Activated naive CD8-positive, alpha-beta T cell (primary cell): ENCODE data around the gene CNOT4.
"Not testable (repeated sequence)": the region's sequence is repeated elsewhere in the genome, so short reads cannot be mapped to it uniquely, and the experiment has no call there.

Source experiments
- H3K27ac Mint-ChIP-seq: one replicate; pipeline ENCODE4 v1.8.0; 2021; ENCODE audit warnings: mixed read lengths
- H3K27me3 Mint-ChIP-seq: one replicate; pipeline ENCODE4 v1.8.0; 2021; ENCODE audit warnings: mixed read lengths
- H3K36me3 Mint-ChIP-seq: one replicate; pipeline ENCODE4 v1.8.0; 2021; ENCODE audit warnings: mixed read lengths
- H3K4me1 Mint-ChIP-seq: one replicate; pipeline ENCODE4 v1.8.0; 2021; ENCODE audit warnings: low read depth, mixed read lengths
- H3K4me3 Mint-ChIP-seq: one replicate; pipeline ENCODE4 v1.8.0; 2021; ENCODE audit warnings: mild to moderate bottlenecking, mixed read lengths
- H3K9me3 Mint-ChIP-seq: one replicate; pipeline ENCODE4 v1.8.0; 2021; ENCODE audit warnings: low read depth, mixed read lengths

Gene CNOT4

DNA sequence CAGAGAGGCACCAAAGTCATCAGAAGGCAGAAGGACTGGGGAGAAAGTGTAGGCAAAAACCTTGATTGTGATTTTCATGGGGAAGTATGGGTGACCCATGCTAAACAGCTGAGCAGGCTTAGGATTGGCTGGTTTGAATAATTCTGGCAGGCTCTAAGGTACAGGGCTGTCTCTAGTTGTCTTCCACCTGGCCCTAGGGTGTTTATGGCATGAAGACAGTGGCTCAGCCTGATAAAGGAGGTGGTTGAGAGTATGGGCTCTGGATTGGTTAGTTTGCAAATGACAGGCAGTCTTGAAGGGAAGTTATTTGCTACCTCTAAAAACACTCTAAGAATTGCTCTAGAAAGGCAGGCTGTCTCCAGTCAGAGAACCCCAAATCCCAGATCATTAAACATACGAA lies 176.0 kb downstream of the CNOT4 start:
- Mint-ChIP-seq H3K36me3 (peaks cover 7% of the 10 kb centered on the region), H3K27ac (no peak overlapping the region)

GRCh38 chr7:135333200-135333599 lies 176.7 kb downstream of the CNOT4 start:
- no peaks in the 10 kb centered on the region for H3K27me3 Mint-ChIP-seq
- H3K9me3 Mint-ChIP-seq, result no peaks in the 10 kb centered on the region
- no peaks in the 10 kb centered on the region for H3K4me1 Mint-ChIP-seq
- H3K27ac Mint-ChIP-seq, result no peak overlapping the region
- H3K36me3 Mint-ChIP-seq, result peaks cover 7% of the 10 kb centered on the region
- no peak overlapping the region for H3K4me3 Mint-ChIP-seq

More for the DNA sequence above, 176.0 kb downstream of the CNOT4 start:
- no peak overlapping the region for H3K4me3 Mint-ChIP-seq
- no peaks in the 10 kb centered on the region for H3K9me3 Mint-ChIP-seq
- no peaks in the 10 kb centered on the region for H3K4me1 Mint-ChIP-seq
- no peaks in the 10 kb centered on the region for H3K27me3 Mint-ChIP-seq

DNA sequence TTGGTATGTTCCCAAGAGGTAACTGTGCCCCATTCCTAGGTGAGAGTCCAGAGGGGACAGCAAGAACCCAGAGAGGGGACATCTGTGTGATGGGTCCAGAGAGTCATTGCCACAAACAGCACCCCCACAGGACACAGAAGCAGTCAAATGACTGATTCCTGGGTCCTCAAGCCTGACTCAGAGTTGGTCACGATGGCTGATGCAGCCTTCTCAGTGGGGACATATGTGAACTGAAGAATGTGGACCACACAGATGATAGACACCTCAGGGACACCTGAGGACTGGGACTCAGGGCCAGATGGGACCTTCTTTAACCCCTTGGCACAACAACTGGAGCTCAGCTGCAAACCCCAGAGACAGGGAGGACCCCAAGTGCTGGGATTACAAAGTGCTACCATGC lies 179.8 kb downstream of the CNOT4 start:
- Mint-ChIP-seq H3K4me3 (no peak overlapping the region), H3K36me3 (peaks cover 7% of the 10 kb centered on the region), H3K4me1 (no peaks in the 10 kb centered on the region), H3K9me3 (no peaks in the 10 kb centered on the region), H3K27me3 (no peaks in the 10 kb centered on the region), H3K27ac (no peak overlapping the region)

GRCh38 chr7:135328526-135328925 lies 181.4 kb downstream of the CNOT4 start:
- Mint-ChIP-seq H3K27ac (no peak overlapping the region), H3K9me3 (peaks cover 9% of the 10 kb centered on the region), H3K27me3 (no peaks in the 10 kb centered on the region), H3K4me3 (no peak overlapping the region), H3K4me1 (no peaks in the 10 kb centered on the region), H3K36me3 (peaks cover 8% of the 10 kb centered on the region)

DNA sequence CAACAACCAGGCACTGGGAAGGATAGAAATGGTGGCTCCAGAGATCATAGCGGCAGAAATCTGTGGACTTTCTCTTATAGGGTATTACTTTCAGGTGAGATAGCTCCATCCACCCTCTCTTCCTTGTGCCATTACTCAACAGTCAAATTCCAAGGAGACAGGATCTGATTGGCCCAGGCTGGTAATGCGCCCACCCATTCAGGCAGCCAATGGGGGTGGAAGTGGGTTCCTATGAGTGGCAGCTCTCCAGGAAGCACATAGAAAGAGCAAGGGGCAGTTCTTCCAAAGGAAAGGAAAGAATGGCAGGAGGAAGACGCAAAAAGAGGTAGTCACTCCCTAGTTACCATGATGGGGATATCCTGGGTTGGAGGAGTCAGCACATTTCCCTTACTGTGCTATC lies 181.8 kb downstream of the CNOT4 start:
- H3K27me3 Mint-ChIP-seq, result no peaks in the 10 kb centered on the region
- peaks cover 10% of the 10 kb centered on the region for H3K36me3 Mint-ChIP-seq
- H3K9me3 Mint-ChIP-seq, result peaks cover 13% of the 10 kb centered on the region
- H3K4me3 Mint-ChIP-seq, result no peak overlapping the region
- H3K4me1 Mint-ChIP-seq, result no peaks in the 10 kb centered on the region
- H3K27ac Mint-ChIP-seq, result no peak overlapping the region

DNA sequence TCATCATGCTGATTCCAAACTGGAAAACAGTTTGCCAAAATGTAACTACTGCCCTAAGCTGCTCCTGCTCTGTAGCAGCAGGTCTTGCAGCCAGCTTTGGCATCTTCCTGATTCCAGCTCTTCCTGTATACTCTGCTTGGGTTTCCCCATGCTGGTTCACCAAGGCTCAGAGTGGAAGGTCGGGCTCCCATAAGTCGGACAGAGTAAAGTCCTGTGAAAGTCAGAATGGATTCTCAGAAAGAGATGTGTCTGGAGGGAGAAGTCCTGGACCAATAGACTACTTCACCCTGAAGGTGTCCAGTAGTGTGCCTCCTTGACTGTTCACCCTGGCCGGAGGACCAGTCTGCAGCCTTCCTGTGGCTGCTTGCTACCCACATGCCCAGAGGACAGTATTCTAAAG lies 182.4 kb downstream of the CNOT4 start:
- H3K27me3 Mint-ChIP-seq, result no peaks in the 10 kb centered on the region
- H3K4me3 Mint-ChIP-seq, result no peak overlapping the region
- H3K9me3 Mint-ChIP-seq, result peaks cover 15% of the 10 kb centered on the region
- H3K36me3 Mint-ChIP-seq, result peaks cover 12% of the 10 kb centered on the region
- no peaks in the 10 kb centered on the region for H3K4me1 Mint-ChIP-seq
- H3K27ac Mint-ChIP-seq, result no peak overlapping the region

DNA sequence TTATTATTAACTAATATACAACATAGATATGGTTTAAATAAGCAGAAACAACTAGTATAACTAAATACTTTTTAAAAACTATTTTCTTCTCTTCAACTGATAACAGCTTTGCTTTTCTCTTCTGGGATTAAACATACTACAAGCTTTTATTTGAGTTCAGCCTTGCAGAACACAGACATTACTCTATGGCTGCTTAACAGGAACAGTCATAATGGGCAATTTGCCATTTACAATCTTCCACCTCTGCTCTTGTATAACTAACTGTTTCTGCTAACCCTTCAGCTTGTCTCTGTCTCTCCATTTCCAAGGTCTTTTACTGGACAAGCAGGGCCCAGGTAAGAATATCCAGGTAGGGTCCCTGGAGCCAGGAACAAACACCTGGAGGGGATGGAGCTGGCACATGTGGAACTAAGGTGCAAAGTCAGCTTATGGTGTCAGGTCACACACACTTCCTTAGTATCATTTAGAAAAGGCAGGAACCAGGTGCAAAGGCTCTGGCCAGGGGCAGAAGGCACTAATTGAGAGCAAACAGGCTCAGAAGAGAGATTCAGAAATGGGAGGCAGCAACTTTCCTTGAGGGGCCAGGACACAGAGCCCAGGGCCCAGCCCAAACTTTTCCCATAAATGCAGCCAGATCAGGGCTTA lies 183.1 kb downstream of the CNOT4 start:
- no peak overlapping the region for H3K27ac Mint-ChIP-seq
- H3K36me3 Mint-ChIP-seq, result peaks cover 12% of the 10 kb centered on the region
- no peak overlapping the region for H3K4me3 Mint-ChIP-seq
- H3K9me3 Mint-ChIP-seq, result peaks cover 15% of the 10 kb centered on the region
- H3K27me3 Mint-ChIP-seq, result no peaks in the 10 kb centered on the region
- H3K4me1 Mint-ChIP-seq, result no peaks in the 10 kb centered on the region

DNA sequence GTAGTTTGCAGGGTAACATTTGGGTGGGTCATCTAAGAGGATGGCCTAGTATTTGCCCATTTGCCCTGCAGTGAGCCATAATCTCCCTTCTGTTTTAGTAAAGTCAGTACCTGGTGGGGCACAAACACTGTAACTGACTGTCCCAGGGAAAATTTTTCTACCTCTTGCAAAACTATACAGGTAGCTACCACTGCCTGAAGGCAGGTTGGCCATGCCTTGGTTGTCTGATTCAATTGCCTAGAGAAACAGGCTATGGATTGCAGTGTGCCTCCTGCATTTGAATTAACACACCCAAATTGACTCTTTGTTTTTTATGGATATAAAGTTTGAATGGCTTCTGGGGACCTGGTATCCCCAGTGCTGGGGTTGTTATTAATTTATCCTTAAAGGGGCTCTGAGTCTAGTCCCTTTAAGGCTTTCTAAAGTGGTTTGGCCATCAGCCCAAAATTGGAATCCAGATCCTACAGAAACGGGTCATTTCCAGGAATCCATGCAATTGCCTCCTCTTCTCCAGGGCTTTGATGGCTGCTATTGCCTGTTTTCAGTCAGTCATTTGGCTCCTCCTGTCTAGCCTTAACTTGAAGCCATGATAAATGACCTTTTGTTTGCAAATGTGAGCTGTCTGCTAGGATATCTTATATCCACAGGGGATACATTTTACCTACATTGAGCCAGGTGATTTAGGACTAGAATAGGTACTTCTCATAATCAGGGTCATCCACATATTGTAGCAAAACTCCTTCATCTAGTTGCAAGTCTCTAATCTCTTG lies 187.1 kb downstream of the CNOT4 start:
- Mint-ChIP-seq H3K9me3 (peaks cover 15% of the 10 kb centered on the region), H3K27me3 (no peaks in the 10 kb centered on the region), H3K4me1 (no peaks in the 10 kb centered on the region), H3K27ac (no peak overlapping the region), H3K4me3 (no peak overlapping the region), H3K36me3 (peaks cover 5% of the 10 kb centered on the region)

DNA sequence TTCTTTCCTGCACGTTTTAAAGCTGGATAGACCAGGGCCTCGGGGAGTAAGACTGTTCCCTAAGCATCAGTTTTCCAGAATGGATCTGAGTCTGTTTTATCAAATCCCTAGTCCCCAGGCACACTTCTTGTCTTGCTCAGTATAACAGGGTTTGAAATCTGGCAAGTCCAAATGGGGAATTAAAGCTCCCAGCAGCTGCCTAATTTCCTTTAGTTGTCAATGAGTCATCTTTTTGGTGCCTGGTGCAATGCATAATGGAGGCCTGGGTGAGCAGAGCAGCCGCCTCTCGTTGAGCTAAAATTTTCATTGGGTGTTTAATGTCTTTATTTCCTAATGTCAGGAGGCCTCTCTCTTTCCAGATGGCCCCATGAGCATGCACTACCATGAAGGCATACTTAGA lies 188.3 kb downstream of the CNOT4 start:
- H3K9me3 Mint-ChIP-seq, result peaks cover 15% of the 10 kb centered on the region
- H3K4me3 Mint-ChIP-seq, result no peak overlapping the region
- H3K4me1 Mint-ChIP-seq, result no peaks in the 10 kb centered on the region
- peaks cover 5% of the 10 kb centered on the region for H3K36me3 Mint-ChIP-seq
- no peak overlapping the region for H3K27ac Mint-ChIP-seq
- no peaks in the 10 kb centered on the region for H3K27me3 Mint-ChIP-seq

GRCh38 chr7:135320953-135321352 lies 188.9 kb downstream of the CNOT4 start:
- H3K4me1 Mint-ChIP-seq, H3K4me3 Mint-ChIP-seq, H3K27me3 Mint-ChIP-seq, H3K27ac Mint-ChIP-seq, H3K36me3 Mint-ChIP-seq: not testable (repeated sequence)
- peaks cover 15% of the 10 kb centered on the region for H3K9me3 Mint-ChIP-seq

- peaks cover 5% of the 10 kb centered on the region for H3K36me3 Mint-ChIP-seq
- peaks cover 15% of the 10 kb centered on the region for H3K9me3 Mint-ChIP-seq
- H3K27me3 Mint-ChIP-seq, result no peaks in the 10 kb centered on the region
- H3K27ac Mint-ChIP-seq, result no peak overlapping the region
- H3K4me1 Mint-ChIP-seq, result no peaks in the 10 kb centered on the region
- H3K4me3 Mint-ChIP-seq, result no peak overlapping the region
These were observed 189.6 kb downstream of the CNOT4 start for GRCh38 chr7:135320268-135320667.

DNA sequence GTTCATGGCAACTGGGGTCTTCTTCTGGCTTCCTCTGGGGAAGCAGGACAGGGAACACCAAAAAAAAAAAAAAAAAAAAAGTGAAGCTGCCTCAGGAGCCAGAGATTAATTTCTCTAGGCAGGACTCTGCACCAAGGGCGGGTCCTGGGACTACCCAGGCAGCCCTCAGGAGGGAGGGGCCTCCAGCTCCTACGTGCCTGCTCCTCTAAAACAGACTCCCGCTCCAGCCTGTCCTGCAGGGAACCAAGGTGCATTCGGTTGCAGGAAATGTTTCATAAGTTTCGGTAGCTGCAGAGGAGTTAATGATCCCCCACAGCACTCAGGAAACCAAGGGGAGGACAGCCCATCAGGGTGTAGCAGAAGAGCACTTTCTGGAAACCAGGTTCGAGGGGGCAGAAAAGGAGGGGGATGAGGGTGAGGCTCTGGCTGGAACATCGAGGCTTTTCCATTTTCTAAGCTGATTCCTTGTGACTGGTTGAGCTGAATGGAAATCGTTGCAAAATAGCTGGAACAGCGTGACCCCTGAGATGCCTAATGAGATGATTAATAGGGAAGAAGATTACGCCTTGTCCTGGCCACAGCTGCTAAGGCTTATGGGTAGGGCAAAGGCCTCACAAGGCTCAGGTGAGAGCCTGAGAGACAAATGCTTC lies 192.1 kb downstream of the CNOT4 start:
- H3K4me1 Mint-ChIP-seq, result no peaks in the 10 kb centered on the region
- H3K9me3 Mint-ChIP-seq, result no peaks in the 10 kb centered on the region
- H3K36me3 Mint-ChIP-seq, result no peaks in the 10 kb centered on the region
- H3K27me3 Mint-ChIP-seq, result no peaks in the 10 kb centered on the region
- no peak overlapping the region for H3K4me3 Mint-ChIP-seq
- no peak overlapping the region for H3K27ac Mint-ChIP-seq

- no peaks in the 10 kb centered on the region for H3K27me3 Mint-ChIP-seq
- H3K27ac Mint-ChIP-seq, result no peak overlapping the region
- no peaks in the 10 kb centered on the region for H3K36me3 Mint-ChIP-seq
- no peak overlapping the region for H3K4me3 Mint-ChIP-seq
- H3K4me1 Mint-ChIP-seq, result no peaks in the 10 kb centered on the region
- no peaks in the 10 kb centered on the region for H3K9me3 Mint-ChIP-seq
These were observed 193.1 kb downstream of the CNOT4 start for GRCh38 chr7:135316648-135317313.

DNA sequence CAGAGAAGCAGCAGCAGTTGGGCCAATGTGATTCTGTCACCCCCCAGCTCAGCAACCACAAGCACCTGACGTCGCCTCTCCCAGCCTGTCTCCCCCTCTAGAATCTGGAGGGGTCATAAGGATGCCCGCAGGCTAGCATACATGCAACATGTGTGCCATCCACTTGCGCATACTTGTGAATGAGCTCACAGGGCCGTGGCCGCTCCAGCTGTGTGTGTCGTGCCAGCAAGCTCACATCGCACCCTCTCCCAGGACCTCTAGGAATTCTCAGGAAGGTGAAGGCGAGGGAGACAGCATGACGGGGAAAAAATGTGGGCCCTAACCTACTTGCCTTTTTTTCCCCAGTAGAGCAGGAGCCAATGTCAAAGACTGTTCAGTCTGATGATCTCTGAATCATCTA lies 195.9 kb downstream of the CNOT4 start:
- no peaks in the 10 kb centered on the region for H3K9me3 Mint-ChIP-seq
- H3K4me3 Mint-ChIP-seq, result no peak overlapping the region
- no peaks in the 10 kb centered on the region for H3K4me1 Mint-ChIP-seq
- H3K36me3 Mint-ChIP-seq, result no peaks in the 10 kb centered on the region
- H3K27me3 Mint-ChIP-seq, result no peaks in the 10 kb centered on the region
- no peak overlapping the region for H3K27ac Mint-ChIP-seq
